AG09309 (cell line): Measurements from ENCODE around the gene SLX4IP.
A peak's percentile ranks its signal among the peaks of the same experiment; 100 is the strongest.

Experiments used
- DNase-seq: peaks from one replicate; pipeline ENCODE4 v3.0.0-alpha.2; 2010; ENCODE audit warnings: low read depth
- H3K4me3 ChIP-seq: 2 replicates; pipeline ENCODE4 v1.5.1; 2011; ENCODE audit warnings: mild to moderate bottlenecking, low read depth, low read length, moderate library complexity; ENCODE audit not compliant: control insufficient read depth
- CTCF ChIP-seq: IDR thresholded peaks from 2 replicates; pipeline ENCODE4 v1.5.1; 2011; ENCODE audit warnings: mild to moderate bottlenecking, low read depth, low read length, inconsistent platforms; ENCODE audit not compliant: insufficient read depth, control insufficient read depth; ENCODE audit errors: missing control alignments

SLX4IP gene

DNA sequence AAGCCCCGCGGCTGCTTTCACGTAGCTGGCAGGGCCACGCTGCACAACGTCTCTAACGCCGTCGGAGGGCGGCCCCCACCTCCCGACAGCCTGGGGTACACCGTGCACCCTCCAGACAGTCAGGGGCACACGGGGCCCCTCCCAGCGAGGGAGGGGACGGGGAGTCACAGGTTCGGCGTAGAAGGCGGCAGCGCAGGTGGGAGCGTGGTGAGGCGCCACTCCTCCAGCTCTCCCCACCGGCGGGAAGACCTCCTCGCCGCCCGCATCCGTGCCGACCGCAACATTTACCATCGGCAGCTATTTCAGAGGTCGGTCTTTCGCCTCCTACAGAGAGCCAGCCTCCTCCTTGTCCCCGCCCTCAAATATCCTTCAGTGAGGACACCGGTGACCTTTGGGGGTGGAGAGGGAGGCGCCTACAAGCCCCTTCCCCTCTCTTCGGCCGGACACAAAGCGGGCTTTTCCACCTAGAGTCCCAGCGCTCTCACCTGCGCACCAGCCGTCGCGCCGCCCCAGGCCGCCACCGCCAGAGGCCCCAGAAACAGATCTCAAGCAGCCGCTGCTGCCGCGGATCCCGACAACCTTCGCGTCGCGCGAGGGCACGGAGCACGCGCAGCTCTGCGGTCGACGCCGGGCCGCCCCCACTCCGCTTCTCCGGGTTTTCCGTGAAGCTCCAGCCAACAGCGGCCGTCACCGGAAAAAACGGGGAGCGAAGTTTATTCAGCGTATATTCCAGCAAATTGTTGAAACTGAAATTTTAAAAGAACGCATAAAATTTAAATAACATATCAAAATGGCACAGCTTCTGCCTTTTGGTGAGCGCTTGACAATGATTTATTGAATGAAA is 1.3 kb upstream of the SLX4IP start, which contains the start of gene MKKS:
Gene MKKS, minus strand, starts transcription at position 600 of the 844 bp plus-strand sequence. CDS start 20,708 bp downstream, outside the sequence.
- peak; percentile 70 for DNase-seq
- TF ChIP-seq CTCF = peak; percentile 3
- peak within 1 kb of the TSS; percentile 98 for H3K4me3 ChIP-seq

- no peak for TF ChIP-seq CTCF
- peak overlapping the region; percentile 98 for H3K4me3 ChIP-seq
- DNase-seq = peak; percentile 98
Measured at GRCh38 chr20:10434467-10434831, 656 bp upstream of the SLX4IP start.

DNA sequence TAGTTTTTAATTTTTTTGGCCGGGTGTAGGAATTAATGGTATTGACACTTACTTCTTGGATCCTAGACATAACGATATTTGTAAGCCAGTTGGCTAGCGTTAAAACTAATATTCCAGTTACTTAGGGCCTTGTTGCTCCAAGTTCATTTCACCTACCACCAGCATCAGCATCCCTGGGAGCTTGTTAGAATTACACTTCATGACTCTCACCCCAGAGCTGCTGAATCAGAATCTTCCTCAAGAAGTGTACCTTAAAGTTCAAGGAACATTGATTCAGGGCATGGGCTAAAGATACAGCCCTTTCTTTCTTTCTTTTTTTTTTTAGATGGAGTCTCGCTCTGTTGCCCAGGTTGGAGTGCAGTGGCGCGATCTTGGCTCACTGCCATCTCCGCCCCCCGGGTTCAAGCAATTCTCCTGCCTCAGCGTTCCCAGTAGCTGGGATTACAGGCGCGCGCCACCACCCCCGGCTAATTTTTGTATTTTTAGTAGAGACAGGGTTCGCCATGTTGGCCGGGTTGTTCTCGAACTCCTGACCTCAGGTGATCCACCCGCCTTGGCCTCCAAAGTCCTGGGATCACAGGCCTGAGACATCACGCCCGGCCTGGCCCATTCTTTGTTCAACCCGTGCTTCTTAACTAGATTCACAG is 1.1 kb downstream of the SLX4IP start:
- no peak for TF ChIP-seq CTCF
- DNase-seq = no peak
- H3K4me3 ChIP-seq = no peak overlapping the region

GRCh38 chr20:10438217-10438616 is 3.1 kb downstream of the SLX4IP start:
- H3K4me3 ChIP-seq = no peak overlapping the region
- TF ChIP-seq CTCF = no peak
- no peak for DNase-seq

- no peak for DNase-seq
- no peak overlapping the region for H3K4me3 ChIP-seq
- no peak for TF ChIP-seq CTCF
Measured at GRCh38 chr20:10443936-10444335, 8.8 kb downstream of the SLX4IP start.

DNA sequence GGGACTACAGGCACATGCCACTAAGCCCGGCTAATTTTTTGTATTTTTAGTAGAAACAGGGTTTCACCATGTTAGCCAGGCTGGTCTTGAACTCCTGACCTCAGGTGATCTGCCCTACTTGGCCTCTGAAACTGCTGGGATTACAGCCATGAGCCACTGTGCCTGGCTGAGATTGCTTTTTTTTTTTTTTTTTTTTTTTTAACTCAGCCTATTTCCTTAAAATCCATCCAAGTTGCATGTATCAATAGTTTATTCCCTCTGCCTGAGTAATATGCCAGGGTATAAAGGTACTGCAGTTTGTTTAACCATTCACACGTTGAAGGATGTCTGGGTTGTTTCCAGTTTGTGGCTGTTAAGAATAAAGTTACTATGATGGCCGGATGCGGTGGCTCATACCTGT is 10.7 kb downstream of the SLX4IP start:
- no peak for TF ChIP-seq CTCF
- no peak overlapping the region for H3K4me3 ChIP-seq
- DNase-seq = no peak

DNA sequence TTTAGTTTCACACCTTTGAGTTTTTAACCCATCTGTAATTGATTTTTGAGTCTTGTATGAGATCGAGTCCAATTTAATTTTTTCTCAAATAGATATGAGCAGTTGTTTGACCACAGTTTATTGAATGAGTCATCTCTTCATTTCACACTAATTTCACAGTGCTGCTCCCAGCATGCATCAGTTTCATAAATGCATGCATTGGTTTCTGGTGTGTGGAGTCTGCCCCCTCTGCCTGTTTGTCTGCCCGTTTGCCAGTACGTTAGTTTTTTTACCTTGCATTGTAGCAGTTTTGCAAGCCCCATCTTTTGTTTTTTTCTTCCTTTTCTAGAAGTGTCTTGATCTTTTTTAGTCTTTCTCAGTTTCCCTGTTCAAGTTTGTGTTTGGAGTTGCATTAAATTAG is 11.9 kb downstream of the SLX4IP start:
- peak; percentile 55 for DNase-seq
- TF ChIP-seq CTCF = no peak
- no peak overlapping the region for H3K4me3 ChIP-seq
